H9 (cell line): ENCODE results near the gene KRT32. TPM values are rescaled to one million over a fixed set of nuclear protein-coding genes. Genes with fewer than 3 reads are reported as not detected.

Source experiments
- DNase-seq: peaks from one replicate; pipeline ENCODE4 v3.0.0-alpha.2; 2017
- H2AFZ ChIP-seq: one replicate; pipeline ENCODE4 v1.6.1; 2013; ENCODE audit warnings: mild to moderate bottlenecking, low read length, control low read depth, moderate library complexity
- H2AK5ac ChIP-seq: 2 replicates; pipeline ENCODE4 v1.6.1; 2013; ENCODE audit warnings: low read length, control low read depth, mixed read lengths; ENCODE audit not compliant: insufficient read length
- H2BK120ac ChIP-seq: one replicate; pipeline ENCODE4 v1.6.1; 2013; ENCODE audit warnings: low read depth, mild to moderate bottlenecking, low read length, control low read depth, inconsistent platforms; ENCODE audit not compliant: poor library complexity, severe bottlenecking
- H2BK12ac ChIP-seq: 2 replicates; pipeline ENCODE4 v1.6.1; 2013; ENCODE audit warnings: low read length, control low read depth, mixed read lengths, low read depth; ENCODE audit not compliant: insufficient read length
- H2BK15ac ChIP-seq: 2 replicates; pipeline ENCODE4 v1.6.1; 2013; ENCODE audit warnings: low read depth, low read length, control low read depth
- H2BK20ac ChIP-seq: one replicate; pipeline ENCODE4 v1.6.1; 2013; ENCODE audit warnings: low read depth, mild to moderate bottlenecking, low read length, control low read depth, inconsistent platforms; ENCODE audit not compliant: poor library complexity, severe bottlenecking
- H2BK5ac ChIP-seq: 2 replicates; pipeline ENCODE4 v1.6.1; 2013; ENCODE audit warnings: low read length, control low read depth, mixed read lengths; ENCODE audit not compliant: insufficient read length
- H3K14ac ChIP-seq: 2 replicates; pipeline ENCODE4 v1.6.1; 2013; ENCODE audit warnings: low read length, control low read depth; ENCODE audit not compliant: insufficient read depth
- H3K18ac ChIP-seq: 2 replicates; pipeline ENCODE4 v1.6.1; 2013; ENCODE audit warnings: low read depth, mild to moderate bottlenecking, mixed read lengths, low read length, control low read depth; ENCODE audit not compliant: insufficient read length
- H3K23ac ChIP-seq: 2 replicates; pipeline ENCODE4 v1.6.1; 2013; ENCODE audit warnings: low read length, control low read depth, mixed read lengths, low read depth; ENCODE audit not compliant: insufficient read length
- H3K23me2 ChIP-seq: 2 replicates; pipeline ENCODE4 v1.6.1; 2013; ENCODE audit warnings: low read depth, mild to moderate bottlenecking, mixed read lengths, low read length, control low read depth; ENCODE audit not compliant: insufficient read length, poor library complexity, severe bottlenecking
- H3K27ac ChIP-seq: 2 replicates; pipeline ENCODE4 v1.5.1; 2013; ENCODE audit warnings: low read length, control low read depth, mixed read lengths, low read depth; ENCODE audit not compliant: insufficient read length
- H3K27me3 ChIP-seq: 2 replicates; pipeline ENCODE4 v1.6.1; 2013; ENCODE audit warnings: low read length, control low read depth, inconsistent platforms; ENCODE audit not compliant: insufficient read depth
- H3K4ac ChIP-seq: 2 replicates; pipeline ENCODE4 v1.6.1; 2013; ENCODE audit warnings: low read depth, mild to moderate bottlenecking, control low read depth, inconsistent platforms, low read length, moderate library complexity
- H3K4me1 ChIP-seq: 2 replicates; pipeline ENCODE4 v1.6.1; 2013; ENCODE audit warnings: low read length, control low read depth, inconsistent platforms; ENCODE audit not compliant: insufficient read depth
- H3K4me2 ChIP-seq: 2 replicates; pipeline ENCODE4 v1.6.1; 2013; ENCODE audit warnings: low read length, control low read depth, mixed read lengths; ENCODE audit not compliant: insufficient read length, insufficient read depth
- H3K56ac ChIP-seq: 2 replicates; pipeline ENCODE4 v1.6.1; 2013; ENCODE audit warnings: low read depth, mild to moderate bottlenecking, mixed read lengths, low read length, control low read depth; ENCODE audit not compliant: insufficient read length
- H3K79me1 ChIP-seq: 2 replicates; pipeline ENCODE4 v1.6.1; 2013; ENCODE audit warnings: low read depth, mild to moderate bottlenecking, moderate library complexity, low read length, control low read depth, inconsistent platforms; ENCODE audit not compliant: insufficient read depth, poor library complexity, severe bottlenecking
- H3K79me2 ChIP-seq: 2 replicates; pipeline ENCODE4 v1.6.1; 2013; ENCODE audit warnings: low read length, control low read depth, inconsistent platforms; ENCODE audit not compliant: insufficient read depth
- H3K9ac ChIP-seq: 2 replicates; pipeline ENCODE4 v1.6.1; 2013; ENCODE audit warnings: low read length, control low read depth, mixed read lengths; ENCODE audit not compliant: insufficient read length; ENCODE audit errors: extremely low read depth
- H3K9me3 ChIP-seq: one replicate; pipeline ENCODE4 v1.6.1; 2013; ENCODE audit warnings: low read depth, low read length, inconsistent platforms; ENCODE audit not compliant: control insufficient read depth
- H3T11ph ChIP-seq: one replicate; pipeline ENCODE4 v1.6.1; 2013; ENCODE audit warnings: mild to moderate bottlenecking, low read length, control low read depth, inconsistent platforms
- H4K20me1 ChIP-seq: one replicate; pipeline ENCODE4 v1.6.1; 2013; ENCODE audit not compliant: control insufficient read depth, insufficient read length, insufficient read depth
- H4K5ac ChIP-seq: 2 replicates; pipeline ENCODE4 v1.6.1; 2013; ENCODE audit warnings: low read depth, mild to moderate bottlenecking, mixed read lengths, low read length, control low read depth; ENCODE audit not compliant: insufficient read length
- H4K8ac ChIP-seq: replicated peaks from 2 replicates; pipeline ENCODE4 v1.6.1; 2013; ENCODE audit warnings: low read length, control low read depth, mixed read lengths, low read depth; ENCODE audit not compliant: insufficient read length
- H4K91ac ChIP-seq: 2 replicates; pipeline ENCODE4 v1.6.1; 2013; ENCODE audit warnings: low read depth, mild to moderate bottlenecking, moderate library complexity, mixed read lengths, low read length, control low read depth; ENCODE audit not compliant: insufficient read length
- H3K27ac Mint-ChIP-seq, 3 experiments: 2 replicates in 2 of 3; 3 replicates in 1 of 3; pipeline ENCODE4 v1.8.0; 2020 to 2021; ENCODE audit warnings: mixed read lengths in 3 of 3, mild to moderate bottlenecking in 1 of 3, moderate library complexity in 1 of 3
- H3K27me3 Mint-ChIP-seq: 2 replicates; pipeline ENCODE4 v1.8.0; 2021; ENCODE audit warnings: low read depth, mild to moderate bottlenecking, moderate library complexity, mixed read lengths
- H3K36me3 Mint-ChIP-seq, 3 experiments: 2 replicates in 2 of 3; 3 replicates in 1 of 3; pipeline ENCODE4 v1.8.0; 2020 to 2021; ENCODE audit warnings: low read depth in 3 of 3, mixed read lengths in 3 of 3; ENCODE audit not compliant: insufficient read depth in 1 of 3
- H3K4me1 Mint-ChIP-seq, 2 experiments: 2 replicates each; pipeline ENCODE4 v1.8.0; 2020; ENCODE audit warnings: mixed read lengths in 2 of 2
- H3K4me3 Mint-ChIP-seq, 2 experiments: 2 replicates in 1 of 2; 3 replicates in 1 of 2; pipeline ENCODE4 v1.8.0; 2020 to 2021; ENCODE audit warnings: mild to moderate bottlenecking in 2 of 2, mixed read lengths in 2 of 2, moderate library complexity in 1 of 2
- H3K9me3 Mint-ChIP-seq, 2 experiments: 2 replicates in 1 of 2; 3 replicates in 1 of 2; pipeline ENCODE4 v1.8.0; 2020; ENCODE audit warnings: mild to moderate bottlenecking in 2 of 2, mixed read lengths in 2 of 2, moderate library complexity in 1 of 2
- CTCF ChIP-seq: fragments of 200-600 bp; sonication (generic); conservative IDR thresholded peaks from 3 replicates; pipeline ENCODE4 v1.8.0; 2021; ENCODE audit warnings: antibody characterized with exemption, mild to moderate bottlenecking
- WGBS: extraction: QIAGEN DNeasy Blood & Tissue Kit; methylation state at CpG from one replicate; pipeline ENCODE4 v1.1.7; 2013; ENCODE audit warnings: missing lambda C conversion rate, low lambda C conversion rate, mixed read lengths; ENCODE audit not compliant: insufficient read length; ENCODE audit errors: extremely low coverage; 5-methylcytosine and 5-hydroxymethylcytosine counted together
- total RNA-seq: library from RNA; stranded (reverse); gene quantifications from 2 replicates; pipeline ENCODE4 v1.2.1, GENCODE V29; 2021

Gene KRT32
- total RNA-seq, 1 experiment from 2014 or later: not detected

DNA sequence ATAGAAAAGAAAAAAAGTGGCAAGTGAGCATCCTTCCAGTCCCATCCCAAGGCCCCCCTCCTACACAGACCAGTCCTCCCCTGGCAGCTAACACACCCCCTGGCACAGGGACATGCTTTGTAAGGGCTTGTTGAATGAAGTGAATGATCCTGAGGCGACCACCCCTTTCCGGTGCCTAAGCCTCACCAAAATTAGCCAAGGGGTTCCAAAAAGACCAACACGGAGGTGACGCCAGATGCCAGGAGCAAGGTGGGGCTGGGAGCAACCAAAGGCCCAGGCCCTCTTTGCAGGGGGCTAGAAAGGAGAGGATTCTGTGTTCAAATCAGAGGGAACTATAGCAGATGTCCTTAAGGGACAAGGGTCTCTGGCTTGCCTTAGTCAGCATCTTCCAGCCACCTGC is 8.2 kb upstream of the KRT32 start:
- H3K18ac ChIP-seq: no peak overlapping the region
- no peaks in the 10 kb centered on the region for H3K4me1 Mint-ChIP-seq
- WGBS: no CpG with 5 or more reads among the region's 4 CpGs
- no peak overlapping the region for H3T11ph ChIP-seq
- no peak overlapping the region for H3K4me3 Mint-ChIP-seq
- H3K27ac Mint-ChIP-seq: no peak overlapping the region
- H3K9me3 Mint-ChIP-seq: peaks cover 6 to 11% of the 10 kb centered on the region in 2 experiments; a peak in 3 of 5 replicates
- H3K4me2 ChIP-seq: no peak overlapping the region
- H2AFZ ChIP-seq: no peak overlapping the region
- H2BK12ac ChIP-seq: no peak overlapping the region
- H2BK20ac ChIP-seq: no peak overlapping the region
- no peak overlapping the region for H4K5ac ChIP-seq
- H3K27me3 ChIP-seq: no peaks in the 10 kb centered on the region
- H3K23ac ChIP-seq: no peak overlapping the region
- no peak overlapping the region for H2BK120ac ChIP-seq
- H2AK5ac ChIP-seq: no peak overlapping the region
- no peaks in the 10 kb centered on the region for H4K20me1 ChIP-seq
- H3K9ac ChIP-seq: no peak overlapping the region
- H2BK5ac ChIP-seq: no peak overlapping the region
- no peaks in the 10 kb centered on the region for H3K79me2 ChIP-seq
- no peak overlapping the region for H3K27ac ChIP-seq
- H3K9me3 ChIP-seq: no peaks in the 10 kb centered on the region
- no peaks in the 10 kb centered on the region for H3K23me2 ChIP-seq
- H4K8ac ChIP-seq: no peak overlapping the region
- no peaks in the 10 kb centered on the region for H3K4me1 ChIP-seq
- H3K4ac ChIP-seq: no peak overlapping the region
- H2BK15ac ChIP-seq: no peak overlapping the region
- DNase-seq: no peak
- TF ChIP-seq CTCF: no peak
- H3K79me1 ChIP-seq: no peaks in the 10 kb centered on the region
- H3K56ac ChIP-seq: no peak overlapping the region
- H3K27me3 Mint-ChIP-seq: peaks cover 4% of the 10 kb centered on the region
- no peak overlapping the region for H3K14ac ChIP-seq
- no peaks in the 10 kb centered on the region; a peak in 1 of 7 replicates for H3K36me3 Mint-ChIP-seq
- no peak overlapping the region for H4K91ac ChIP-seq
